Effector memory CD8-positive, alpha-beta T cell (primary cell): Measurements from ENCODE around the gene CIAO2A.

Source experiments
- ATAC-seq: fragments of 150-1000 bp; cut with Tn5 transposase; replicated peaks from 2 replicates; pipeline ENCODE4 v1.10.0; 2021; ENCODE audit warnings: mild to moderate bottlenecking, moderate library complexity
- DNase-seq, 3 experiments: peaks; one replicate each; pipeline ENCODE4 v3.0.0; 2021
- H3K27ac Mint-ChIP-seq, 2 donors: one replicate each; pipeline ENCODE4 v1.8.0; 2022; ENCODE audit warnings: mild to moderate bottlenecking in 2 of 2, mixed read lengths in 2 of 2, moderate library complexity in 2 of 2
- H3K27me3 Mint-ChIP-seq, 2 donors: one replicate each; pipeline ENCODE4 v1.8.0; 2022; ENCODE audit warnings: mixed read lengths in 2 of 2
- H3K36me3 Mint-ChIP-seq: one replicate; pipeline ENCODE4 v1.8.0; 2022; ENCODE audit warnings: mild to moderate bottlenecking, moderate library complexity, mixed read lengths; ENCODE audit not compliant: insufficient read depth
- H3K4me1 Mint-ChIP-seq, 2 donors: one replicate each; pipeline ENCODE4 v1.8.0; 2022; ENCODE audit warnings: low read depth in 2 of 2, mixed read lengths in 2 of 2
- H3K4me3 Mint-ChIP-seq, 2 donors: one replicate each; pipeline ENCODE4 v1.8.0; 2022; ENCODE audit warnings: mild to moderate bottlenecking in 2 of 2, mixed read lengths in 2 of 2, moderate library complexity in 2 of 2
- H3K9me3 Mint-ChIP-seq, 2 donors: one replicate each; pipeline ENCODE4 v1.8.0; 2022; ENCODE audit warnings: mixed read lengths in 2 of 2

CIAO2A gene

DNA sequence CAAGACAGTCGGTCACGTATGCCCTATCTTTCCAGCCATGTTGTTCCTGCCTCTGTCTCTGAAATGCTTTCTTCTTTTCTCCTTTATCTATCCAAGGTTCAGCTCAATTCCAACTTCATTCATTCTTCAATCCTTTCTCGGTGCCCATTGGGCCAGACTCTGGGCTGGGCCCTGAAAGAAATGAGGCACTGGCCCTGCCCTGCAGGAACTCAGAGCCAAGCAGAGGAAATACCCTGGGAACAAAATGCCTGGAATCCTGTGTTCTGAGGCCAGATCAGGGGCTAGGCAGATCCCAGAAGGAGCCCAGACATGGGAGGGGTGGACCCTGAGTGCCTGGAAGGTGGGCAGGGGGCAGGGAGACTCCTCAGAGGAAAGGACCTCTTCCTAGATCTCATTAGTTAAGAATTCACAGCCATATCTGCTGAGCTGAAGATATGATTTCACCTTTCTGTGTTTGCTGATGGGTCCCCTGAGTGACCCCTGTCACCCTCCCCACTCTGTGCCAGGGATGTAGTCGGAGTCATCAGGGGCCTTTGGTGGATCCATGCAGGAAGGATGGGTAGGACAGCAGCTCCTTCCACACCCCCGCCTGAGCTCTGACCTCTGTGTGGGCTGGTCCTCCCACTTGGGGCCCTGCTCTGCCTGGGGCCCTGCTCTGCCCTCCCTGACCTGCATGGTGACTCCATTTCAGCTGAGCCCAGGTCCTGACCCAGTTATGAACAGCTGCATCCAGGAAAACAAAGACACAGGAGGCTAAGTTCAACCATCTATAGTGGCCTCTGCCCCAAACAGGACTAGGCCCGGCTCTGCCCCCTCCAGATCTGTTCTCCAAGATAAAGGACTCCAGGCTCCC is 42.0 kb downstream of the CIAO2A start:
- DNase-seq (no peak), ATAC-seq (no peak)
- H3K9me3 Mint-ChIP-seq, result no peaks in the 10 kb centered on the region
- no peaks in the 10 kb centered on the region for H3K36me3 Mint-ChIP-seq
- H3K4me3 Mint-ChIP-seq, result no peak overlapping the region
- H3K4me1 Mint-ChIP-seq, result peaks cover 3% of the 10 kb centered on the region in 2 donors
- H3K27ac Mint-ChIP-seq, result no peak overlapping the region
- peaks cover 0 to 8% of the 10 kb centered on the region in 2 donors for H3K27me3 Mint-ChIP-seq

DNA sequence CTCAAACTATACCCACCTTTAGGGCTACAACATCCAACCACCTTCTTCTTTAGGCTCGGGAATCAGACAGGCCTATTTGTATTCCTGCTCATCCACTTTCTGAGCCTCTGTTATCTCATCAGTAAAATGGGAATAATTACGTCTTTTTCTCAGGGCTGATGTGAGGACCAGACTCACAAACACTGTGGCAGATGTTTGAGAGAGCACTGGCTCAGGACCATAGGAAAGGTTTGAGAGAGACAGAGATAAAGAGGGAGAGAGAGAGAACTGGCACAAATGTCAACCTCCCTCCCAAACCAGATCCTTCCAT is 42.6 kb downstream of the CIAO2A start:
- no peak overlapping the region for H3K4me3 Mint-ChIP-seq
- no peak overlapping the region for H3K27ac Mint-ChIP-seq
- peaks cover 0 to 8% of the 10 kb centered on the region in 2 donors for H3K27me3 Mint-ChIP-seq
- H3K36me3 Mint-ChIP-seq, result no peaks in the 10 kb centered on the region
- H3K9me3 Mint-ChIP-seq, result no peaks in the 10 kb centered on the region
- no peak for DNase-seq
- no peak for ATAC-seq
- peaks cover 5% of the 10 kb centered on the region in 2 donors for H3K4me1 Mint-ChIP-seq

DNA sequence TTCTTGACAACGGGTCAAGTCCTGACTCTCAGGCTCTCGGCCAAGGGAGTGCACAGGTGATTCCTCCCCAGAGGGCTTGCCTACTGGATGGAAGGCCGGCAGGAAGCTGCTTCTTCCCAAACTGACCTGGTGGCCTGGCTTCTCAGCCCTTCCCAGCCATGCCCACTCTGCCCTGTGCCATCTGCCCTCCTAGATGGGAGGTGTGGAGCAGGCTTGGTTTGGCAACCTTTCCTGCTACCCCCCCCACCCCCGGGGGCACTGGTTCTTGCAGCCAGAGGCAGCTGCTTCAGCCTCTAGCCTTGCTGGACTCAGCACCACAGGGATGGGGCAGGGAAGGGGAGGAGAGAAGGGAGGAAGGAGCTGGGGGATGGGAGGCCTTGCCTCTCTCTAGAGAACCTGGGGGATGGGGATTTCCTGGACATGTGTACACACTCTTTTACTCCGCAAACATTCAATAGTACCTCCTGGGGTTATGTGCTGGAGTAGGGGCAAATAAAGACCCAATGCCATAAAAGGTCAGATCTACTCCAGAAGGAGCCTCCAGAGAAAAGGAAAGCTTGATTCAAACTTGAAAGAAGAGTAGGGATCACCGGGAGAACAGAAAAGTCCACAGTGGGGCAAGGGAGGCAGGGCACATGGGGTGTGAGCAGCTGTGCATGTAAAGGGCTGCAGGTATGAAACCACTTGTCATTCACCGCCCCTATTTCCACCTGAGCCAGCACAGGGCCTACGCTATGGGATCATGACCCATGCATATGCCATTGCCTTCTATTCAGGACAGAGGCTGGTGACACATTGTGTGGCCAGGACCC is 43.2 kb downstream of the CIAO2A start:
- ATAC-seq (no peak), DNase-seq (no peak)
- Mint-ChIP-seq H3K36me3 (no peaks in the 10 kb centered on the region), H3K27me3 (peaks cover 0 to 8% of the 10 kb centered on the region in 2 donors), H3K9me3 (no peaks in the 10 kb centered on the region), H3K4me1 (peaks cover 5% of the 10 kb centered on the region in 2 donors), H3K4me3 (no peak overlapping the region), H3K27ac (peak overlapping the region in 1 of 2 donors; percentile 77)

DNA sequence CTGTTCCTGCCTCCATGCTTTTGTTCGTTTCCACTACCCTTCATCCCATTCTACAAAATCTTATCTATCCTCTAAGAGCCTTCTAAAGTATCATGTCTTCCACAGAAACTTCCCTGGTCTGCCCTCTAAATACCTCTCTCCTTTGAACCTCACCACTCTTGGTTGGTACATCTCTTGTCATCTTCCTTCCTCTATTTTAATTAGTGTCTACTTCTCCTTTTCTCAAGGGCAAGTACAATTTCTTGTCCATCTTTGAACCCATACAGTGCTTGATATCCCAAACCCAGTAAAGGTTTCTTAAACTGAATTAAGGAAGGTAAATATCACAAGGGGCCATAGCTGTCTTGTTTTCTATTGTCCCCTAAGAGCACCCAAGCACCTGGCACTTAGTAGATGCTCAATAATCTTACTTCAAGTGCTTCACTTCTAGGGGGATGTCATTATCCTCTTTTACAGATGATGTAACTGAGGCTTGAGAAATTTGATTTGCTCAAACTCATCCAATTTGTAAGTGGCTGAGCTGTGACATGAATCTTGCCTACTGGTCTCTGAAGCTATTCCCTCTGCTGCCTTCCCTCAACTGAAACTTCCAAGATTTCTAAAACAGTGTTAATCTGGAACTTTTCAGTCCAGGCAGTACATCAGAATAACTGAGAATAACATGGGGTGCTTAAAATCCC is 44.7 kb downstream of the CIAO2A start:
- H3K36me3 Mint-ChIP-seq, result no peaks in the 10 kb centered on the region
- DNase-seq, result no peak
- no peaks in the 10 kb centered on the region for H3K9me3 Mint-ChIP-seq
- H3K4me3 Mint-ChIP-seq, result no peak overlapping the region
- H3K27me3 Mint-ChIP-seq, result peaks cover 0 to 8% of the 10 kb centered on the region in 2 donors
- peaks cover 5 to 12% of the 10 kb centered on the region in 2 donors for H3K4me1 Mint-ChIP-seq
- ATAC-seq, result no peak
- H3K27ac Mint-ChIP-seq, result no peak overlapping the region

DNA sequence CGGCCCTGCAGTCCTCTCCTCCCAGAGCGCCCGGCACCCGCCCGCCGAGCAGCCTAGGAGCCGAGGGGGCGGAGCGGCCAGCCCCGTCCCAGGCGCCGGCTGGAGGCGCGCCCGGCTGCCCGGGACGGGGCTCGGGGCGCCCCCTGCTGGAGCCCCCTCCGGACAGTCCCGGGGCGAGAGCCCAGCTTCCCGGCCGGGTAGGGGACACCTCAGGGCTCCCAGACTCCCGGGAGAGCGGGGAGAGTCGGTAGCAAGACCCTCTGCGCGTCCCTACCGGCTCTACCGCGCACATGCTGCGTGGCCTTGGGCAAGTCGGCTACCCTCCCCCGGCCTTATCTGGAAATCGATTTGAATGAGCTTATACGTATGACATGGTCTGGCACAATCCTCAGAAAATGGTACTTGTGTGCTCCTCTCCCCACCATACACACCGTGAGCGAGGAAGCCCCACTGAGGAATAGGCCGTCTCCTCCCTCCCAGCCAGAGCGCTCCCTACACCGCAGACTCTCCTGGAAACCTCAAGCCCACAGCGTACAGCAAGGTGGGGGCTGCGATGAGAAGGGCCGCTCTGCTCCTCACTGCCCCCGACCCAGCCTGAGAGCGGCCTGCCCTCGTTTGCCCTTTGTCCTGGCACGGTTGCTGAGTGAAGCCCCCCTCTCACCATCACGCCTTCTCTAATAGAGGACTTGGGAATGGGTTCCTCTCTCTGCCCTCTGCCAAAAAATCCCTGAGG is 47.1 kb downstream of the CIAO2A start, which contains the start of gene DAPK2:
Gene DAPK2, minus strand, starts transcription at position 65 of the 733 bp plus-strand sequence. CDS start 6,224 bp downstream, outside the sequence.
- H3K27me3 Mint-ChIP-seq, result peaks cover 0 to 8% of the 10 kb centered on the region in 2 donors
- no peaks in the 10 kb centered on the region for H3K36me3 Mint-ChIP-seq
- peak within 1 kb of the TSS; percentile 66 to 87 for H3K27ac Mint-ChIP-seq
- peaks cover 5 to 12% of the 10 kb centered on the region in 2 donors for H3K4me1 Mint-ChIP-seq
- ATAC-seq (peak; percentile 89), DNase-seq (peak; percentile 60 to 71 (median 70))
- H3K9me3 Mint-ChIP-seq, result no peaks in the 10 kb centered on the region
- H3K4me3 Mint-ChIP-seq, result peak within 1 kb of the TSS; percentile 76 to 81

DNA sequence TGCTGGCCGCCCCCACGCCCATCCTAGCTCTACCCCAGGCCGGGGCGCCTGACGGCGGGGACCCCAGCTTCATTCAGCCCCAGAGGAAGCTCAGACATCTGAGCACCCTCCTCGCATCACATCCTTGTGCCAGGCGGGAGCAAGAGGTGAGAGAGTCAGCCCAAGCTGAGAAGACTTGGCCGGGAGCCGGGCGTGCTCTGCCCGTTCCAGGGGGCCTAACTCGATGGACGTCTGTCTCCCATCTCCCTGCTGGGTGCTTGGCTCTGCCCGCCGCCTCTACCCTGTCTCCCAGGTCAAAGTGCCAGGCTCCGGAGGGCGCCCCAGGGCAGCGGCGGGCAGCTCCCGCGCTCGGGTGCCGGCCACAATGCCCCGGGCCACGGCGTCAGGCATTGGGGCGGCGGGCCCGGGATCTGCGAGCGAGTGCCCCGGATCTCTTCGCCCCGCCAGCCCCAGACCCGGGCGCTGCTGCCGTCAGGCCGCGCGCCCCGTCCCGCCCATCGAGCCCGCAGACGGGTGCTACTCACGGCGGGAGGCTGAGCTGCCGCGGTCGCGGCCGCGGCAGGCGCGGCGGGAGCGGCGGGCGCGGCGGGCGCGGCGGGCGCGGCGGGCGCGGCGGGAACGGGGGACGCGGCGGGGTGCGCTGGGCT is 47.7 kb downstream of the CIAO2A start:
- Mint-ChIP-seq H3K36me3 (no peaks in the 10 kb centered on the region), H3K4me3 (peak overlapping the region; percentile 57 to 65), H3K27ac (peak overlapping the region; percentile 16 to 87), H3K9me3 (no peaks in the 10 kb centered on the region), H3K27me3 (peaks cover 0 to 8% of the 10 kb centered on the region in 2 donors), H3K4me1 (peaks cover 5 to 12% of the 10 kb centered on the region in 2 donors)
- ATAC-seq (peak; percentile 66), DNase-seq (no peak)

DNA sequence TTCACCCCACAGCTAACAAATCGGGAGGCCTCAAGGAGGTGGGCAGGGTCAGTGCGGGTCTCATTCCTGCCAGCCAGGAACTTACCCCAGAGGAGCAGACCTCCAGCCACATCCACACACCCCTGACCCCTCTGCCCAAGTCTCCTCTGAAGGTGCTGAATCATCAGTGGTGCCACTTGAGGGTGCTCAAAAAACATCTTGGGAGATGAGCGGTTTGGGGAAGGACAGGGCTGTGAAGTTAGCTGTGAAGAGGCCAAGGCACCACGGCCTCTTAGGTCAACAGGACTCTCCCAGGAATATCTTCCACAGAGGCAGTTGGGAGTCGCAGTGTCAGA is 48.6 kb downstream of the CIAO2A start:
- no peaks in the 10 kb centered on the region for H3K36me3 Mint-ChIP-seq
- DNase-seq (no peak), ATAC-seq (no peak)
- peaks cover 5 to 12% of the 10 kb centered on the region in 2 donors for H3K4me1 Mint-ChIP-seq
- H3K27ac Mint-ChIP-seq, result peak overlapping the region in 1 of 2 donors; percentile 76
- H3K4me3 Mint-ChIP-seq, result peak overlapping the region; percentile 57 to 65
- no peaks in the 10 kb centered on the region for H3K9me3 Mint-ChIP-seq
- peaks cover 0 to 8% of the 10 kb centered on the region in 2 donors for H3K27me3 Mint-ChIP-seq

DNA sequence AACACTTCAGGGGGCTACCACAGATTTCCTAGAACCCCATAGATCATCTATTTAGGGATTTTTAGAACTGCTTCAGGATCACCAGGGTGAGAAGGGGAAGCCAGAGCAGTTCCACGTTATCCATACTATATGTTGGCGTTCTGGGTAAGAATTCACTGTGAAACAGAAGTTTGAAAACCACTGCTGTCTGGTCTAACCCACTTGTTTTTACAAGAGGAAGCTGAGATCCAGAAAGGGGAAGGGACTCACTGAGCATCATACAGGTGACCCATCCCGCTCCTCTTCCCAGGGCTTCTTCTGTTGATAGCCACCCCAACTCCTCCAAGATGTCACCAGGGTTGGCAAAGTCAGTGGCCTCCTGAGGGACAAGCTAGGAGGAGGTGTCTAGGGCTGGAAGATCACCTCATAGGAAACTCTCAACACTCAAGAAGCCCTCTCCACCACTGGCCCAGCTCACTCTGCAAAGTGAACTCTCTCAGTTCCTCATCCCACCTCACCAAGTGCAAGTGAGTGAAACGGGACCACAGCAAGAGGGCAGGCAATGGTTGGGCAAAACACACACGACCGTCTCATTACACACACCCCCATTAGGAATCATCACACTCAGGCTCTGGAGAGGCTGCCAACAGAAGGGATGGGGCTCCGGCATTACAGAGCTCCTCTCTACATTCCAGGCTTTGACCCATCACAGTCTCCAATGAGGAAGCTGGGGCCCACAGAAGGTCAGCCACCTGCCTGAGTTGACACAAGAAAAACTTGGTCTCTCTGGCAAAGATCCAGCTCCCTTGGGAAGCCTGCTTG is 49.1 kb downstream of the CIAO2A start:
- Mint-ChIP-seq H3K9me3 (no peaks in the 10 kb centered on the region), H3K27ac (peak overlapping the region in 1 of 2 donors; percentile 76), H3K4me1 (peaks cover 5 to 13% of the 10 kb centered on the region in 2 donors), H3K36me3 (no peaks in the 10 kb centered on the region), H3K27me3 (peaks cover 0 to 8% of the 10 kb centered on the region in 2 donors), H3K4me3 (peak overlapping the region; percentile 57 to 65)
- ATAC-seq, result no peak
- no peak for DNase-seq

DNA sequence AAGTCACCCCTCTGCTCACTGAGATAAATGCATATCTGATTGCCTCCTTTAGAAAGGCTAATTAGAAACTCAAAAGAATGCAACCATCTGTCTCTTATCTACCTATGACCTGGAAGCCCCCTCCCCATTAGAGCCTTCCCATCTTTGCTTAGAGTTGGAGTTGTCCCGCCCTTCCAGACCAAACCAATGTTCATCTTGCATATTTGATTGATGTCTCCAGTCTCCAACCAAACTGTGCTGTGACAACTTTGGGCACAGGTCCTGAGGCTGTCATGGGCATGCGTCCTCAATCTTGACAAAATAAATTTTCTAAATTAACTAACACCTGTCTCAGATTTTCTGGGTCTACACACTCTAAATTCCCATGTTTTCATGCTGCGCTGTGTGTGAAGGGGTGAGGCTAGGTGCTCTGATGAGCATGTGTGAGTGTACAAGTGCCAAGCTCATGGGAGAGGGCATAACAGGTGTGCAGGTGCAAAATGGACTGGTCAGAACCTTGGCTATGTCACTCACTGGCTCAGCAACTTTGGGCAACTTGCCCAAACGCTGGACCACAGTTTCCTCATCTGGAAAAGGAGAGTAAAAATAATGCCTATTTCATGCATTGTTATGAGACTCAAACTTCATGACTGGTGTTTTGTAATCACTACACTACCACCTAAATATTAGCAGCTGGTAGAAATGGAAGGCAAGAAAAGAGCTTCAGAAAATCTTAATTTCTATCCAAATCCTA is 54.6 kb downstream of the CIAO2A start:
- peak overlapping the region in 1 of 2 donors; percentile 38 for H3K27ac Mint-ChIP-seq
- no peaks in the 10 kb centered on the region for H3K9me3 Mint-ChIP-seq
- H3K27me3 Mint-ChIP-seq, result no peaks in the 10 kb centered on the region
- no peak for DNase-seq
- no peak overlapping the region for H3K4me3 Mint-ChIP-seq
- H3K36me3 Mint-ChIP-seq, result no peaks in the 10 kb centered on the region
- ATAC-seq, result no peak
- peaks cover 4 to 5% of the 10 kb centered on the region in 2 donors for H3K4me1 Mint-ChIP-seq

DNA sequence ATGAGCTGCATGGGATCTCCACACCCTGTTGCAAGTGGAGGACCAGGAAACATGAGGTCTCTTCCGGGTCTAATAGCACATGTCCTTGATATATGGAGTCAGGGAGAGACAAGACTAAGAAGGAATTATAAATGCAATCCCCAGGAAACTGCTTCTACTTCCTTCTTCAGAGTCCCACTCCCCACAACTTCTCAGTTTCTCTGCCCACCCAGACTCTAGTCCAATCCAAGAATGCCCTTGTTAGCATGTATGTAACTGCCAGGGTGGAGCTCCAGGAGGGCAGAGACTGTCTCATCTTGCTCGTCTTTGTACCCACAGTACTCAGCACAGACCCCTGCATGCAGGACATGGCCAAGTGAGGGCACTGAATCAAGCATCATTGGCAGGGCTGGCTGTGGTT is 55.7 kb downstream of the CIAO2A start:
- no peaks in the 10 kb centered on the region for H3K27me3 Mint-ChIP-seq
- ATAC-seq (no peak), DNase-seq (no peak)
- H3K36me3 Mint-ChIP-seq, result no peaks in the 10 kb centered on the region
- no peak overlapping the region for H3K4me3 Mint-ChIP-seq
- H3K27ac Mint-ChIP-seq, result peak overlapping the region; percentile 38 to 49
- peaks cover 4 to 5% of the 10 kb centered on the region in 2 donors for H3K4me1 Mint-ChIP-seq
- H3K9me3 Mint-ChIP-seq, result no peaks in the 10 kb centered on the region

DNA sequence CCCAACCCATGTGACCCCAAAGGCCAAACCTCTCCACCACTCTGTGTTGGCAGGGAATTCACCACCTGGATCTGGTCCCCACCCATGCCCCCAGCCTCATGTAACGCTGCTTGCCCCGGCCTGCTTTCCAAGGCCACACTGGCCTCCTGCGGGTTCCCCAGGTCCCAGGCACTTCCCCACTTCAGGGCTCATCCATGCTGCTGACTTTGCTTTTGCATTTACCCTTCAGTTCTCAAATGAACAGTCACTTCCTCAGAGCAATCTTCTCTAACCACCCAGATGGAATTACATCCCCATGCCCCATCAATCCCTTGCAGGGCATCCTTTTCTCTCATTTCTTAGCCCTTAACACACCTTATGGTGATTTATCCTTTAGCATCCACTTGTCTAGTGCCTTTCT is 56.5 kb downstream of the CIAO2A start:
- peaks cover 8 to 10% of the 10 kb centered on the region in 2 donors for H3K4me1 Mint-ChIP-seq
- H3K9me3 Mint-ChIP-seq, result no peaks in the 10 kb centered on the region
- no peaks in the 10 kb centered on the region for H3K36me3 Mint-ChIP-seq
- no peaks in the 10 kb centered on the region for H3K27me3 Mint-ChIP-seq
- no peak for ATAC-seq
- peak overlapping the region; percentile 33 to 49 for H3K27ac Mint-ChIP-seq
- H3K4me3 Mint-ChIP-seq, result no peak overlapping the region
- DNase-seq, result no peak
